H1 (cell line): ENCODE results near the gene KRTAP12-4. TPM values are rescaled to one million over a fixed set of nuclear protein-coding genes. Genes with fewer than 3 reads are reported as not detected.

Source experiments
- CTCF ChIA-PET: fragments of 300-600 bp; sonication (Branson Sonifier 250); formaldehyde crosslinking; loops from one replicate; lab custom pipeline; 2021; ENCODE audit not compliant: partially characterized antibody; lab: Charles Lee
- POLR2A ChIA-PET: fragments of 300-600 bp; sonication (Branson Sonifier 250); formaldehyde crosslinking; loops from one replicate; lab custom pipeline; 2021; ENCODE audit warnings: inconsistent platforms; ENCODE audit not compliant: partially characterized antibody; lab: Charles Lee
- DNase-seq, 2 experiments: peaks; one replicate each; pipeline versions ENCODE4 v3.0.0 to v3.0.0-alpha.2; 2010 to 2022; ENCODE audit warnings: low spot score in 2 of 2, low read depth in 1 of 2, mixed read lengths in 1 of 2
- FAIRE-seq: peaks from 2 replicates; lab custom pipeline; 2011; peaks lifted over from hg19 to GRCh38; lab: Jason Lieb, UNC
- H2AFZ ChIP-seq: 2 replicates; pipeline ENCODE4 v1.8.1; 2012; ENCODE audit warnings: low read length, inconsistent platforms
- H2AK5ac ChIP-seq: 2 replicates; pipeline ENCODE4 v1.6.1; 2013; ENCODE audit warnings: low read depth, low read length
- H2BK120ac ChIP-seq: replicated peaks from 2 replicates; pipeline ENCODE3; 2013; ENCODE audit warnings: low read depth, low read length, inconsistent platforms
- H2BK12ac ChIP-seq: 2 replicates; pipeline ENCODE4 v1.6.1; 2013; ENCODE audit warnings: low read depth, low read length
- H2BK15ac ChIP-seq: 2 replicates; pipeline ENCODE4 v1.6.1; 2013; ENCODE audit warnings: low read length
- H2BK20ac ChIP-seq: 2 replicates; pipeline ENCODE4 v1.6.1; 2013; ENCODE audit warnings: low read length
- H2BK5ac ChIP-seq: 2 replicates; pipeline ENCODE4 v1.6.1; 2013; ENCODE audit warnings: low read depth, low read length
- H3K14ac ChIP-seq: 2 replicates; pipeline ENCODE4 v1.6.1; 2013; ENCODE audit warnings: inconsistent platforms; ENCODE audit not compliant: insufficient read length
- H3K18ac ChIP-seq: 2 replicates; pipeline ENCODE4 v1.6.1; 2013; ENCODE audit warnings: low read length; ENCODE audit errors: extremely low read depth
- H3K23ac ChIP-seq: 2 replicates; pipeline ENCODE4 v1.6.1; 2013; ENCODE audit warnings: inconsistent platforms; ENCODE audit not compliant: insufficient read length
- H3K23me2 ChIP-seq: 2 replicates; pipeline ENCODE4 v1.6.1; 2013; ENCODE audit warnings: low read depth, low read length
- H3K27ac ChIP-seq: 2 replicates; pipeline ENCODE4 v1.6.1; 2011; ENCODE audit warnings: low read depth, low read length, inconsistent platforms
- H3K27me3 ChIP-seq, 4 experiments: replicated peaks in 1 of 4; 1 replicate in 1 of 4; 2 replicates in 3 of 4; pipeline versions ENCODE4 v1.6.1 to v1.8.1; 2011 to 2013; ENCODE audit warnings: low read length in 3 of 4, mild to moderate bottlenecking in 3 of 4, inconsistent platforms in 2 of 4, mixed read lengths in 2 of 4, moderate library complexity in 1 of 4; ENCODE audit not compliant: control insufficient read depth in 3 of 4, insufficient read depth in 3 of 4; ENCODE audit errors: extremely low read depth in 1 of 4
- H3K36me3 ChIP-seq, 4 experiments: 2 replicates each; pipeline versions ENCODE4 v1.6.1 to v1.8.1; 2011 to 2013; ENCODE audit warnings: mild to moderate bottlenecking in 4 of 4, low read length in 3 of 4, moderate library complexity in 2 of 4, control low read depth in 1 of 4, inconsistent platforms in 1 of 4; ENCODE audit not compliant: insufficient read depth in 4 of 4, control insufficient read depth in 2 of 4
- H3K4ac ChIP-seq: replicated peaks from 2 replicates; pipeline ENCODE3; 2013; ENCODE audit warnings: low read length, low read depth, mixed read lengths, inconsistent platforms; ENCODE audit not compliant: insufficient read length
- H3K4me1 ChIP-seq, 4 experiments: replicated peaks in 1 of 4; 1 replicate in 1 of 4; 2 replicates in 3 of 4; pipeline versions ENCODE4 v1.6.1 to v1.8.1; 2011 to 2013; ENCODE audit warnings: low read length in 3 of 4, inconsistent platforms in 2 of 4, mixed read lengths in 1 of 4; ENCODE audit not compliant: insufficient read depth in 4 of 4, control insufficient read depth in 3 of 4
- H3K4me2 ChIP-seq, 2 experiments: 2 replicates each; pipeline versions ENCODE4 v1.6.1 to v1.8.1; 2011 to 2013; ENCODE audit warnings: low read depth in 2 of 2, low read length in 2 of 2, control low read depth in 1 of 2, inconsistent platforms in 1 of 2, mild to moderate bottlenecking in 1 of 2; ENCODE audit not compliant: insufficient read depth in 1 of 2
- H3K4me3 ChIP-seq, 4 experiments: fragments of 200-600, 300-600 bp in 1 of 4; sonication (generic), shearing (Covaris generic), sonication (Bioruptor Twin) in 1 of 4; 2 replicates each; pipeline versions ENCODE4 v1.5.1 to v1.8.1; 2011 to 2016; ENCODE audit warnings: low read length in 4 of 4, low read depth in 3 of 4, control low read depth in 2 of 4, inconsistent platforms in 2 of 4, mild to moderate bottlenecking in 2 of 4, mixed read lengths in 1 of 4, moderate library complexity in 1 of 4; ENCODE audit not compliant: insufficient read depth in 2 of 4; ENCODE audit errors: extremely low read depth in 1 of 4
- H3K56ac ChIP-seq: replicated peaks from 2 replicates; pipeline ENCODE3; 2013; ENCODE audit warnings: low read depth, mild to moderate bottlenecking, mixed read lengths, low read length, inconsistent platforms; ENCODE audit not compliant: insufficient read length
- H3K79me1 ChIP-seq: 2 replicates; pipeline ENCODE4 v1.6.1; 2013; ENCODE audit warnings: low read depth, low read length, control low read depth
- H3K79me2 ChIP-seq, 2 experiments: 2 replicates each; pipeline versions ENCODE4 v1.6.1 to v1.8.1; 2012 to 2013; ENCODE audit warnings: low read length in 2 of 2, mild to moderate bottlenecking in 2 of 2, inconsistent platforms in 1 of 2; ENCODE audit not compliant: insufficient read depth in 2 of 2, control insufficient read depth in 1 of 2
- H3K9ac ChIP-seq, 4 experiments: replicated peaks in 1 of 4; 1 replicate in 1 of 4; 2 replicates in 3 of 4; pipeline versions ENCODE4 v1.6.1 to v1.8.1; 2011 to 2013; ENCODE audit warnings: low read depth in 3 of 4, low read length in 3 of 4, control low read depth in 2 of 4, mild to moderate bottlenecking in 2 of 4, moderate library complexity in 2 of 4, inconsistent platforms in 1 of 4; ENCODE audit errors: extremely low read depth in 1 of 4
- H3K9me3 ChIP-seq, 2 experiments: 2 replicates each; pipeline versions ENCODE4 v1.6.1 to v1.8.1; 2012 to 2013; ENCODE audit warnings: mild to moderate bottlenecking in 2 of 2, moderate library complexity in 2 of 2, control low read depth in 1 of 2, inconsistent platforms in 1 of 2, low read depth in 1 of 2, low read length in 1 of 2, mixed read lengths in 1 of 2; ENCODE audit not compliant: insufficient read depth in 2 of 2
- H4K20me1 ChIP-seq, 2 experiments: replicated peaks in 1 of 2; 2 replicates each; pipeline versions ENCODE3 to v1.8.1; 2011 to 2013; ENCODE audit warnings: inconsistent platforms in 2 of 2, low read length in 2 of 2, mild to moderate bottlenecking in 1 of 2; ENCODE audit not compliant: insufficient read depth in 2 of 2, control insufficient read depth in 1 of 2
- H4K5ac ChIP-seq: 2 replicates; pipeline ENCODE4 v1.6.1; 2013; ENCODE audit warnings: low read length, low read depth, mixed read lengths, inconsistent platforms; ENCODE audit not compliant: insufficient read length
- H4K8ac ChIP-seq: 2 replicates; pipeline ENCODE4 v1.8.0; 2013; ENCODE audit warnings: mild to moderate bottlenecking, moderate library complexity, low read length, inconsistent platforms; ENCODE audit not compliant: insufficient read depth; ENCODE audit errors: extremely low read depth
- H4K91ac ChIP-seq: replicated peaks from 2 replicates; pipeline ENCODE3; 2013; ENCODE audit warnings: low read length, mixed read lengths, inconsistent platforms; ENCODE audit not compliant: insufficient read length
- ASH2L ChIP-seq: fragments of 200-600, 300-600 bp; sonication (generic); IDR thresholded peaks from one replicate; pipeline ENCODE4 v1.7.1; 2017; ENCODE audit warnings: low read length
- EGR1 ChIP-seq: IDR thresholded peaks from 2 replicates; pipeline ENCODE4 v1.6.1; 2011; ENCODE audit warnings: low read depth, low read length, borderline replicate concordance
- TAF1 ChIP-seq: IDR thresholded peaks from 2 replicates; pipeline ENCODE4 v1.6.1; 2011; ENCODE audit warnings: mild to moderate bottlenecking, low read depth, low read length
- YY1 ChIP-seq: IDR thresholded peaks from 2 replicates; pipeline ENCODE4 v1.6.1; 2011; ENCODE audit warnings: low read depth, mild to moderate bottlenecking, low read length
- WGBS, 2 experiments: shearing (Covaris generic) in 1 of 2; methylation state at CpG; one replicate each; pipeline versions ENCODE4 v1.1.6 to v1.1.7; 2013 to 2015; ENCODE audit warnings: low lambda C conversion rate in 2 of 2, mixed read lengths in 2 of 2, inconsistent platforms in 1 of 2, low coverage in 1 of 2, missing lambda C conversion rate in 1 of 2; ENCODE audit not compliant: insufficient replicate concordance in 2 of 2, insufficient coverage in 1 of 2, insufficient read length in 1 of 2; ENCODE audit errors: extremely low coverage in 1 of 2, missing lambda C conversion rate in 1 of 2; 5-methylcytosine and 5-hydroxymethylcytosine counted together
- polyA plus RNA-seq, 7 experiments: library from polyadenylated mRNA; depleted of rRNA in 3 of 7; stranded (reverse) in 5 of 7; unstranded in 2 of 7; fragments of >200 nt in 5 of 7; fragments of 200-250 nt in 2 of 7; gene quantifications; 1 replicate in 5 of 7; 2 replicates in 1 of 7; 4 replicates in 1 of 7; pipeline versions ENCODE4 v1.2.1 to v1.2.3, GENCODE V29; 2011 to 2013; ENCODE audit warnings: missing spikeins in 2 of 7, mixed read lengths in 2 of 7
- total RNA-seq: library from RNA; stranded (reverse); fragmentation: NEBNext Ultra II Directional; extraction: Animal tissue kit (Norgen Biotek cat#: 25700); gene quantifications from 2 replicates; pipeline ENCODE4 v1.2.1, GENCODE V29; 2021

Gene KRTAP12-4
- total and polyA plus RNA-seq, 2 of the 8 experiments (the other 6 are each of a cell fraction or from before 2014, with no cell fraction given), result not detected

- ChIA-PET CTCF (no interaction called here), POLR2A (no interaction called here)
- no peak overlapping the region for H3K23ac ChIP-seq
- no peak overlapping the region for H2BK120ac ChIP-seq
- H4K8ac ChIP-seq, result no peak overlapping the region
- no peak overlapping the region for H3K18ac ChIP-seq
- no peak overlapping the region for H3K4me2 ChIP-seq
- 35% methylated on average over 2 of the region's 2 CpGs; no CpG with 5 or more reads in 1 of the 2 experiments for WGBS, 2 experiments
- TF ChIP-seq YY1, result no peak
- TF ChIP-seq TAF1, result no peak
- TF ChIP-seq EGR1, result no peak
- no peak for TF ChIP-seq ASH2L
- H3K4ac ChIP-seq, result no peak overlapping the region
- no peak overlapping the region for H3K14ac ChIP-seq
- no peak for FAIRE-seq
- no peaks in the 10 kb centered on the region for H3K27me3 ChIP-seq
- H3K36me3 ChIP-seq, result no peaks in the 10 kb centered on the region
- H4K91ac ChIP-seq, result no peak overlapping the region
- no peaks in the 10 kb centered on the region for H4K20me1 ChIP-seq
- H3K4me3 ChIP-seq, result no peak overlapping the region
- no peak overlapping the region for H3K9ac ChIP-seq
- no peak overlapping the region for H4K5ac ChIP-seq
- H3K27ac ChIP-seq, result no peak overlapping the region
- H2BK20ac ChIP-seq, result no peak overlapping the region
- H2BK12ac ChIP-seq, result no peak overlapping the region
- H3K4me1 ChIP-seq, result peaks cover 0 to 14% (median 4%) of the 10 kb centered on the region in 4 experiments; a peak in 3 of 7 replicates
- no peak overlapping the region for H2BK15ac ChIP-seq
- H3K79me1 ChIP-seq, result no peaks in the 10 kb centered on the region; the same call in 1 of the 2 replicates
- no peak overlapping the region for H3K56ac ChIP-seq
- H3K23me2 ChIP-seq, result no peaks in the 10 kb centered on the region; the same call in 1 of the 2 replicates
- H3K9me3 ChIP-seq, result peaks cover 2 to 8% of the 10 kb centered on the region in 2 experiments; a peak in 3 of 4 replicates
- no peak overlapping the region for H2AFZ ChIP-seq
- H2AK5ac ChIP-seq, result no peak overlapping the region
- DNase-seq, result no peak
- no peak overlapping the region for H2BK5ac ChIP-seq
- no peaks in the 10 kb centered on the region for H3K79me2 ChIP-seq
Measured at GRCh38 chr21:44644878-44645277, 9.6 kb downstream of the KRTAP12-4 start.
